GM18909 (cell line): ENCODE data around the gene TUBA4B.
A peak's percentile ranks its signal among the peaks of the same experiment; 100 is the strongest.

ENCODE experiments used
- ATAC-seq: cut with Tn5 transposase; IDR thresholded peaks from one replicate; pipeline ENCODE4 v1.9.1; 2021; ENCODE audit warnings: mild to moderate bottlenecking; ENCODE audit not compliant: unreplicated experiment, poor library complexity

TUBA4B gene

GRCh38 chr2:219218217-219218731, 34.8 kb upstream of the TUBA4B start:
- ATAC-seq, result peak; percentile 22

- ATAC-seq, result peak; percentile 81
Measured at GRCh38 chr2:219218732-219219701, 34.0 kb upstream of the TUBA4B start, which contains the start of gene ABCB6. Gene ABCB6, minus strand, starts transcription at chr2:219218958. Its CDS starts 285 bp downstream, at chr2:219218673.

- ATAC-seq, result no peak
Measured at GRCh38 chr2:219219784-219220532, 33.1 kb upstream of the TUBA4B start.

- no peak for ATAC-seq
Measured at GRCh38 chr2:219220652-219221402, 32.2 kb upstream of the TUBA4B start.

- ATAC-seq, result no peak
Measured at GRCh38 chr2:219221957-219222518, 31.0 kb upstream of the TUBA4B start.

- no peak for ATAC-seq
Measured at GRCh38 chr2:219223831-219224610, 29.0 kb upstream of the TUBA4B start.

- ATAC-seq, result no peak
Measured at GRCh38 chr2:219225350-219225749, 27.7 kb upstream of the TUBA4B start.

- ATAC-seq, result no peak
Measured at GRCh38 chr2:219228041-219228910, 24.8 kb upstream of the TUBA4B start.

- ATAC-seq, result no peak
Measured at GRCh38 chr2:219228911-219229304, 24.1 kb upstream of the TUBA4B start.

- peak; percentile 97 for ATAC-seq
Measured at GRCh38 chr2:219229305-219230058, 23.6 kb upstream of the TUBA4B start, which contains the start of the genes ANKZF1 and ATG9A. Gene ANKZF1, plus strand, starts transcription at chr2:219229806. Its CDS starts 452 bp downstream, at chr2:219230258. Gene ATG9A, minus strand, starts transcription at chr2:219229636. Its CDS starts 1,612 bp downstream, at chr2:219228024.

GRCh38 chr2:219230059-219230540, 22.9 kb upstream of the TUBA4B start:
- ATAC-seq, result peak; percentile 19

- no peak for ATAC-seq
Measured at GRCh38 chr2:219234331-219234730, 18.7 kb upstream of the TUBA4B start.

GRCh38 chr2:219243291-219243761, 9.7 kb upstream of the TUBA4B start:
- no peak for ATAC-seq

GRCh38 chr2:219244789-219245147, 8.3 kb upstream of the TUBA4B start:
- no peak for ATAC-seq

GRCh38 chr2:219245148-219245898, 7.7 kb upstream of the TUBA4B start, which contains the start of the genes GLB1L and STK16:
Gene GLB1L, minus strand, starts transcription at chr2:219245444. Its CDS starts 1,871 bp downstream, at chr2:219243573.
Gene STK16, plus strand, starts transcription at chr2:219245479. Its CDS starts 521 bp downstream, at chr2:219246000.
- ATAC-seq, result peak; percentile 66

- no peak for ATAC-seq
Measured at GRCh38 chr2:219245899-219246230, 7.2 kb upstream of the TUBA4B start.
